A204.1 (cell line): ENCODE data around the gene KRTAP5-1.

Experiments
- FAIRE-seq: peaks from 2 replicates; lab custom pipeline; 2012; peaks lifted over from hg19 to GRCh38; lab: Jason Lieb, UNC

The KRTAP5-1 gene

GRCh38 chr11:1570896-1571759 lies 14.0 kb downstream of the KRTAP5-1 start:
- FAIRE-seq: no peak

- FAIRE-seq: no peak
These were observed 14.6 kb downstream of the KRTAP5-1 start for GRCh38 chr11:1570531-1570895.

- no peak for FAIRE-seq
These were observed 15.1 kb downstream of the KRTAP5-1 start for GRCh38 chr11:1570001-1570453.

GRCh38 chr11:1569251-1569780 lies 15.8 kb downstream of the KRTAP5-1 start:
- no peak for FAIRE-seq

- FAIRE-seq: no peak
These were observed 16.6 kb downstream of the KRTAP5-1 start for GRCh38 chr11:1568441-1568911.

- FAIRE-seq: no peak
These were observed 17.4 kb downstream of the KRTAP5-1 start for GRCh38 chr11:1567721-1568100.

GRCh38 chr11:1567052-1567720 lies 17.9 kb downstream of the KRTAP5-1 start:
- FAIRE-seq: no peak

GRCh38 chr11:1566381-1567051 lies 18.6 kb downstream of the KRTAP5-1 start:
- no peak for FAIRE-seq

GRCh38 chr11:1565904-1566247 lies 19.2 kb downstream of the KRTAP5-1 start:
- FAIRE-seq: no peak

- no peak for FAIRE-seq
These were observed 19.7 kb downstream of the KRTAP5-1 start for GRCh38 chr11:1565173-1565903.

- FAIRE-seq: no peak
These were observed 20.4 kb downstream of the KRTAP5-1 start for GRCh38 chr11:1564535-1565172.

- FAIRE-seq: no peak
These were observed 21.2 kb downstream of the KRTAP5-1 start for GRCh38 chr11:1563697-1564534.

- no peak for FAIRE-seq
These were observed 21.9 kb downstream of the KRTAP5-1 start for GRCh38 chr11:1563149-1563638.

- FAIRE-seq: no peak
These were observed 22.5 kb downstream of the KRTAP5-1 start for GRCh38 chr11:1562469-1563148.

GRCh38 chr11:1561955-1562354 lies 23.1 kb downstream of the KRTAP5-1 start:
- FAIRE-seq: no peak

GRCh38 chr11:1561266-1561665 lies 23.8 kb downstream of the KRTAP5-1 start:
- FAIRE-seq: no peak

- no peak for FAIRE-seq
These were observed 24.3 kb downstream of the KRTAP5-1 start for GRCh38 chr11:1560649-1561251.

- no peak for FAIRE-seq
These were observed 25.0 kb downstream of the KRTAP5-1 start for GRCh38 chr11:1560002-1560648.
